ENCODE measurements around the gene RALGAPA2.

DNA sequence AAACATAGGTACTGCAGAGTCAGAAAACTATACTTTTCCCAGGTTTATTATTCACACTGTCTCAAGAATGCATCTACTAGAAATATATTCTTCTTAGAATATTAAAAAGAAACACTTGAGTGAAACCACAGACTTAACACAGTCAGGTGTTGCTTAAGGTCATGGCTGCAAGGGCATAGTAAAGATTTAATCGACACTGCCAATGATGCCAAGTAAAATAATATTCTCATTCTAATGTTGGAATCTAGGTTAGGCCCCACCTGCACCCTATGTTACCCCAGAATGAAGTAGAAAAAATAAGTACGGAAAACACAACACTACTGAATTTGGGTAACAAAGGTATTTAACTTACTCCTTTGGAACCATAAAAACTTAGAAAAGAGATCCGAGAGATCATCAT, 155.0 kb downstream of the RALGAPA2 start:
- TF ChIP-seq, protein P1, sequence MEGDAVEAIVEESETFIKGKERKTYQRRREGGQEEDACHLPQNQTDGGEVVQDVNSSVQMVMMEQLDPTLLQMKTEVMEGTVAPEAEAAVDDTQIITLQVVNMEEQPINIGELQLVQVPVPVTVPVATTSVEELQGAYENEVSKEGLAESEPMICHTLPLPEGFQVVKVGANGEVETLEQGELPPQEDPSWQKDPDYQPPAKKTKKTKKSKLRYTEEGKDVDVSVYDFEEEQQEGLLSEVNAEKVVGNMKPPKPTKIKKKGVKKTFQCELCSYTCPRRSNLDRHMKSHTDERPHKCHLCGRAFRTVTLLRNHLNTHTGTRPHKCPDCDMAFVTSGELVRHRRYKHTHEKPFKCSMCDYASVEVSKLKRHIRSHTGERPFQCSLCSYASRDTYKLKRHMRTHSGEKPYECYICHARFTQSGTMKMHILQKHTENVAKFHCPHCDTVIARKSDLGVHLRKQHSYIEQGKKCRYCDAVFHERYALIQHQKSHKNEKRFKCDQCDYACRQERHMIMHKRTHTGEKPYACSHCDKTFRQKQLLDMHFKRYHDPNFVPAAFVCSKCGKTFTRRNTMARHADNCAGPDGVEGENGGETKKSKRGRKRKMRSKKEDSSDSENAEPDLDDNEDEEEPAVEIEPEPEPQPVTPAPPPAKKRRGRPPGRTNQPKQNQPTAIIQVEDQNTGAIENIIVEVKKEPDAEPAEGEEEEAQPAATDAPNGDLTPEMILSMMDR (IDR thresholded peaks at IDR 0.05; ENCODE audit: insufficient read depth, low read length): no peak
- TF ChIP-seq POLR2AphosphoS5 (IDR thresholded peaks at IDR 0.05; ENCODE audit: low read depth) (no peak), GABPA (IDR thresholded peaks at IDR 0.05; ENCODE audit: low read depth) (no peak)
- TF ChIP-seq, protein P2, sequence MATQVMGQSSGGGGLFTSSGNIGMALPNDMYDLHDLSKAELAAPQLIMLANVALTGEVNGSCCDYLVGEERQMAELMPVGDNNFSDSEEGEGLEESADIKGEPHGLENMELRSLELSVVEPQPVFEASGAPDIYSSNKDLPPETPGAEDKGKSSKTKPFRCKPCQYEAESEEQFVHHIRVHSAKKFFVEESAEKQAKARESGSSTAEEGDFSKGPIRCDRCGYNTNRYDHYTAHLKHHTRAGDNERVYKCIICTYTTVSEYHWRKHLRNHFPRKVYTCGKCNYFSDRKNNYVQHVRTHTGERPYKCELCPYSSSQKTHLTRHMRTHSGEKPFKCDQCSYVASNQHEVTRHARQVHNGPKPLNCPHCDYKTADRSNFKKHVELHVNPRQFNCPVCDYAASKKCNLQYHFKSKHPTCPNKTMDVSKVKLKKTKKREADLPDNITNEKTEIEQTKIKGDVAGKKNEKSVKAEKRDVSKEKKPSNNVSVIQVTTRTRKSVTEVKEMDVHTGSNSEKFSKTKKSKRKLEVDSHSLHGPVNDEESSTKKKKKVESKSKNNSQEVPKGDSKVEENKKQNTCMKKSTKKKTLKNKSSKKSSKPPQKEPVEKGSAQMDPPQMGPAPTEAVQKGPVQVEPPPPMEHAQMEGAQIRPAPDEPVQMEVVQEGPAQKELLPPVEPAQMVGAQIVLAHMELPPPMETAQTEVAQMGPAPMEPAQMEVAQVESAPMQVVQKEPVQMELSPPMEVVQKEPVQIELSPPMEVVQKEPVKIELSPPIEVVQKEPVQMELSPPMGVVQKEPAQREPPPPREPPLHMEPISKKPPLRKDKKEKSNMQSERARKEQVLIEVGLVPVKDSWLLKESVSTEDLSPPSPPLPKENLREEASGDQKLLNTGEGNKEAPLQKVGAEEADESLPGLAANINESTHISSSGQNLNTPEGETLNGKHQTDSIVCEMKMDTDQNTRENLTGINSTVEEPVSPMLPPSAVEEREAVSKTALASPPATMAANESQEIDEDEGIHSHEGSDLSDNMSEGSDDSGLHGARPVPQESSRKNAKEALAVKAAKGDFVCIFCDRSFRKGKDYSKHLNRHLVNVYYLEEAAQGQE (IDR thresholded peaks at IDR 0.05; ENCODE audit: insufficient replicate concordance, low read depth): no peak

Measured in HL-60 (cell line).